ENCODE measurements around the gene FMNL2.

Gene FMNL2

DNA sequence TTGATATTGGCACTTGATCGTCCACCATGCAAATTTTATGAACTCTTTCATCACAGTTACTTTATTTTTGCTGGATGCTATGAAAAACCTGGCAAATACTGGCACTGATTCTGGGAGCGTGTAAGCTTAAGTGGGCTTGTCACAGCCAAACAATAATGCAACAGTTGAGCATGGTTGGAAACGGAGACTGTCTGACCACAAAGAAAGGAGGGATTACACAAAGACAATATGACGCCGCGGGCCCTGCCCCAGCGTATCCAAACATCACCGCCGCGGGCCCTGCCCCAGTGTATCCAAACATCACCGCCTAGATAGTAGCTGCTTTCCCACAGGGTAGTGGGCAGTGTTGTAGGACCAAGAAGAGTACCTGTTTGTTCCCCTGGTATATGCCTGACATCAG is 246.4 kb downstream of the FMNL2 start (continued):
- TF ChIP-seq ZNF274 (IDR thresholded peaks at IDR 0.05; ENCODE audit: low read length) (no peak), ZNF274 (tag by site-specific recombination; IDR thresholded peaks at IDR 0.05; ENCODE audit: borderline replicate concordance) (no peak)

DNA sequence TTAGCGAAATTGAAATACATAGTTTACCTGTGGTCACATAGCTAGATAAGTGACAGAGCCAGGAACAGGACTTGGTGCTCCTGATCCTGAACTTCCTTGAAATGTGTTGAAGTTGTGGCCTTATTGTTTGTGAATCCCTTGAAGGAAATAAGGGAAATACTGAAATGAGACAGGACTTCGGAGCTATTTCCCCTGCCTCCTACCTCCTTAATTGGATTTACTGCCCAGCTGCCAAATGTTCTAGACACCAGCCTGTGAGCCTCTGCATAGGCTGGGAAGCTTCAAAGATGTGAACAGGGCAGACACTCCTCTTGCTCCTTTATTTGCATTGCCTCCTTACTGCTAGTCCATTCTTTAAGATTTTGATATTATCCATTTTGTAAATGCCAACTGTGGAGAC is 247.1 kb downstream of the FMNL2 start:
- Histone ChIP-seq H3K4me1 (ENCODE audit: control insufficient read depth, insufficient read depth, low read length) (0 out of 2 replicates have a peak, but pooled peaks cover 3% of the 10 kb centered on the region), H3K36me3 (ENCODE audit: control insufficient read depth in 2 of 2, insufficient read depth in 1 of 2, low read length in 2 of 2) (peaks cover 0 to 6% of the 10 kb centered on the region in 2 experiments; a peak in 1 of 3 replicates), H3K27ac (ENCODE audit: extremely low read depth, low read depth, low read length) (no peak overlapping the region), H3K9me3 (ENCODE audit: control insufficient read depth, insufficient read depth, low read depth, low read length) (no peaks in the 10 kb centered on the region), H3K4me3 (ENCODE audit: low read depth, low read length) (no peak overlapping the region)
- TF ChIP-seq ZNF670 (tag by site-specific recombination; IDR thresholded peaks at IDR 0.05; ENCODE audit: low read depth): no peak
- TF ChIP-seq ZNF510 (tag by site-specific recombination; IDR thresholded peaks at IDR 0.05; ENCODE audit: insufficient replicate concordance): no peak
- TF ChIP-seq, protein P1, sequence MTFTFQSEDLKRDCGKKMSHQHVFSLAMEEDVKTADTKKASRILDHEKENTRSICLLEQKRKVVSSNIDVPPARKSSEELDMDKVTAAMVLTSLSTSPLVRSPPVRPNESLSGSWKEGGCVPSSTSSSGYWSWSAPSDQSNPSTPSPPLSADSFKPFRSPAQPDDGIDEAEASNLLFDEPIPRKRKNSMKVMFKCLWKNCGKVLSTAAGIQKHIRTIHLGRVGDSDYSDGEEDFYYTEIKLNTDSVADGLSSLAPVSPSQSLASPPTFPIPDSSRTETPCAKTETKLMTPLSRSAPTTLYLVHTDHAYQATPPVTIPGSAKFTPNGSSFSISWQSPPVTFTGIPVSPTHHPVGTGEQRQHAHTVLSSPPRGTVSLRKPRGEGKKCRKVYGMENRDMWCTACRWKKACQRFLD (tag by site-specific recombination; IDR thresholded peaks at IDR 0.05): no peak
- no peak for TF ChIP-seq ZBTB48 (tag by site-specific recombination; IDR thresholded peaks at IDR 0.05)
- TF ChIP-seq, protein P2, sequence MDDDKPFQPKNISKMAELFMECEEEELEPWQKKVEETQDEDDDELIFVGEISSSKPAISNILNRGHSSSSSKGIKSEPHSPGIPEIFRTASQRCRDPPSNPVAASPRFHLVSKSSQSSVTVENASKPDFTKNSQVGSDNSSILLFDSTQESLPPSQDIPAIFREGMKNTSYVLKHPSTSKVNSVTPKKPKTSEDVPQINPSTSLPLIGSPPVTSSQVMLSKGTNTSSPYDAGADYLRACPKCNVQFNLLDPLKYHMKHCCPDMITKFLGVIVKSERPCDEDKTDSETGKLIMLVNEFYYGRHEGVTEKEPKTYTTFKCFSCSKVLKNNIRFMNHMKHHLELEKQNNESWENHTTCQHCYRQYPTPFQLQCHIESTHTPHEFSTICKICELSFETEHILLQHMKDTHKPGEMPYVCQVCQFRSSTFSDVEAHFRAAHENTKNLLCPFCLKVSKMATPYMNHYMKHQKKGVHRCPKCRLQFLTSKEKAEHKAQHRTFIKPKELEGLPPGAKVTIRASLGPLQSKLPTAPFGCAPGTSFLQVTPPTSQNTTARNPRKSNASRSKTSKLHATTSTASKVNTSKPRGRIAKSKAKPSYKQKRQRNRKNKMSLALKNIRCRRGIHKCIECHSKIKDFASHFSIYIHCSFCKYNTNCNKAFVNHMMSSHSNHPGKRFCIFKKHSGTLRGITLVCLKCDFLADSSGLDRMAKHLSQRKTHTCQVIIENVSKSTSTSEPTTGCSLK (tag by site-specific recombination; IDR thresholded peaks at IDR 0.05): no peak
- no peak for TF ChIP-seq ZNF175 (tag by site-specific recombination; IDR thresholded peaks at IDR 0.05)
- TF ChIP-seq ZNF48 (tag by site-specific recombination; IDR thresholded peaks at IDR 0.05): no peak
- TF ChIP-seq, protein P3, sequence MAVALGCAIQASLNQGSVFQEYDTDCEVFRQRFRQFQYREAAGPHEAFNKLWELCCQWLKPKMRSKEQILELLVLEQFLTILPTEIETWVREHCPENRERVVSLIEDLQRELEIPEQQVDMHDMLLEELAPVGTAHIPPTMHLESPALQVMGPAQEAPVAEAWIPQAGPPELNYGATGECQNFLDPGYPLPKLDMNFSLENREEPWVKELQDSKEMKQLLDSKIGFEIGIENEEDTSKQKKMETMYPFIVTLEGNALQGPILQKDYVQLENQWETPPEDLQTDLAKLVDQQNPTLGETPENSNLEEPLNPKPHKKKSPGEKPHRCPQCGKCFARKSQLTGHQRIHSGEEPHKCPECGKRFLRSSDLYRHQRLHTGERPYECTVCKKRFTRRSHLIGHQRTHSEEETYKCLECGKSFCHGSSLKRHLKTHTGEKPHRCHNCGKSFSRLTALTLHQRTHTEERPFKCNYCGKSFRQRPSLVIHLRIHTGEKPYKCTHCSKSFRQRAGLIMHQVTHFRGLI (tag by site-specific recombination; IDR thresholded peaks at IDR 0.05): no peak
- CTCF ChIA-PET: no interaction called here
- POLR2A ChIA-PET: no interaction called here

DNA sequence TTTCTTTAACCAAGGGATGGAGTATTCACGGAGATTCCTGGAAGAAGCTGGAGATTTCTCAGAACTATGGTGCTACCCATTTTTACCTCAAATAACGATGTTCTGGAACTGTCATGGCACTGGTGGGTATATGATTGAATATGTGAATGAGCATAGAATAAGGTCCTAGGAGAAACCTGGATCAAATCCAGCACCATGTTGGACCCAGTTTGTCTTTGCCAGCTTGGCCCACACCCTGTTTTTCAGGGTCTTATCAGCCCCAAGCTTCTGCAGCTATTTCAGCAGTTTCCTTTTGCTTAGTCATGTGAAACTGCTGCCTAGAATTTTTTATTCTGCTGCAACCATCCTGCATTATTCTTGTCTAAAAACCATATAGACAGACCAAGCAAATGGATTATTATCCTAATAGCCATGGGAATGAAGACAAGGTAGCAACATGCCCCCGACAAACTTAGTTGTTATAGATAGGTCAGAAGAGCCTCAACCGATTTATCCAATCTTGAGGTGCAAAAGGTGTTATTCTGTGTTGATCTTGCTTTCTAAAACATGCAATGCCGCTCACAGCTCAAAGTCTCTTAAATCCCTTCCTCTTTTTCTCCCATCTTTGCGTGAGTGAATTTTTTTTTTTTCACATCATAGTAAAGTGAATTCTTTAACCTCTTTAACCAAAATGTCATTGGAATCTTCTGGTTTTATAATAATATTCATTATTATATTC is 248.7 kb downstream of the FMNL2 start:
- TF ChIP-seq ZNF114 (tag by site-specific recombination; IDR thresholded peaks at IDR 0.05) (no peak), ZNF404 (tag by site-specific recombination; IDR thresholded peaks at IDR 0.05) (no peak), SETDB1 (IDR thresholded peaks at IDR 0.05; ENCODE audit: insufficient read length, low read length) (no peak), ZNF658 (tag by site-specific recombination; IDR thresholded peaks at IDR 0.05) (no peak), ZNF16 (tag by site-specific recombination; IDR thresholded peaks at IDR 0.05; ENCODE audit: low read depth) (no peak), TRIM28 (IDR thresholded peaks at IDR 0.05; ENCODE audit: borderline replicate concordance, low read length) (no peak), SP2 (tag by site-specific recombination; IDR thresholded peaks at IDR 0.05) (no peak), ZNF843 (tag by site-specific recombination; IDR thresholded peaks at IDR 0.05) (no peak), ZSCAN16 (tag by site-specific recombination; IDR thresholded peaks at IDR 0.05) (no peak), ZNF311 (tag by site-specific recombination; IDR thresholded peaks at IDR 0.05; ENCODE audit: borderline replicate concordance) (no peak)
- TF ChIP-seq, protein P4, sequence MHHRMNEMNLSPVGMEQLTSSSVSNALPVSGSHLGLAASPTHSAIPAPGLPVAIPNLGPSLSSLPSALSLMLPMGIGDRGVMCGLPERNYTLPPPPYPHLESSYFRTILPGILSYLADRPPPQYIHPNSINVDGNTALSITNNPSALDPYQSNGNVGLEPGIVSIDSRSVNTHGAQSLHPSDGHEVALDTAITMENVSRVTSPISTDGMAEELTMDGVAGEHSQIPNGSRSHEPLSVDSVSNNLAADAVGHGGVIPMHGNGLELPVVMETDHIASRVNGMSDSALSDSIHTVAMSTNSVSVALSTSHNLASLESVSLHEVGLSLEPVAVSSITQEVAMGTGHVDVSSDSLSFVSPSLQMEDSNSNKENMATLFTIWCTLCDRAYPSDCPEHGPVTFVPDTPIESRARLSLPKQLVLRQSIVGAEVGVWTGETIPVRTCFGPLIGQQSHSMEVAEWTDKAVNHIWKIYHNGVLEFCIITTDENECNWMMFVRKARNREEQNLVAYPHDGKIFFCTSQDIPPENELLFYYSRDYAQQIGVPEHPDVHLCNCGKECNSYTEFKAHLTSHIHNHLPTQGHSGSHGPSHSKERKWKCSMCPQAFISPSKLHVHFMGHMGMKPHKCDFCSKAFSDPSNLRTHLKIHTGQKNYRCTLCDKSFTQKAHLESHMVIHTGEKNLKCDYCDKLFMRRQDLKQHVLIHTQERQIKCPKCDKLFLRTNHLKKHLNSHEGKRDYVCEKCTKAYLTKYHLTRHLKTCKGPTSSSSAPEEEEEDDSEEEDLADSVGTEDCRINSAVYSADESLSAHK (tag by site-specific recombination; IDR thresholded peaks at IDR 0.05): no peak
- TF ChIP-seq, protein P5, sequence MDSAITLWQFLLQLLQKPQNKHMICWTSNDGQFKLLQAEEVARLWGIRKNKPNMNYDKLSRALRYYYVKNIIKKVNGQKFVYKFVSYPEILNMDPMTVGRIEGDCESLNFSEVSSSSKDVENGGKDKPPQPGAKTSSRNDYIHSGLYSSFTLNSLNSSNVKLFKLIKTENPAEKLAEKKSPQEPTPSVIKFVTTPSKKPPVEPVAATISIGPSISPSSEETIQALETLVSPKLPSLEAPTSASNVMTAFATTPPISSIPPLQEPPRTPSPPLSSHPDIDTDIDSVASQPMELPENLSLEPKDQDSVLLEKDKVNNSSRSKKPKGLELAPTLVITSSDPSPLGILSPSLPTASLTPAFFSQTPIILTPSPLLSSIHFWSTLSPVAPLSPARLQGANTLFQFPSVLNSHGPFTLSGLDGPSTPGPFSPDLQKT (IDR thresholded peaks at IDR 0.05; ENCODE audit: borderline replicate concordance, low read depth, low read length): no peak
- H3K4me1 ChIP-seq (ENCODE audit: control insufficient read depth, insufficient read depth, low read length): 0 out of 2 replicates have a peak, but pooled peaks cover 3% of the 10 kb centered on the region
- no peak overlapping the region for H3K27ac ChIP-seq (ENCODE audit: extremely low read depth, low read depth, low read length)
- POLR2A ChIA-PET: no interaction called here
- H3K9me3 ChIP-seq (ENCODE audit: control insufficient read depth, insufficient read depth, low read depth, low read length): no peaks in the 10 kb centered on the region
- CTCF ChIA-PET: interaction anchor here (0.8 kb wide), 1 partner anchor 372 kb away, joined by 4 read pairs; no protein-coding TSS in a partner anchor
- no peak overlapping the region for H3K4me3 ChIP-seq (ENCODE audit: low read depth, low read length)
- H3K36me3 ChIP-seq (ENCODE audit: control insufficient read depth in 2 of 2, insufficient read depth in 1 of 2, low read length in 2 of 2): peaks cover 0 to 6% of the 10 kb centered on the region in 2 experiments; a peak in 1 of 3 replicates

All from HEK293 (cell line).